Activated T-cell treated with anti-CD3 and anti-CD28 coated beads, Interleukin-2, amount 50 U/mL, for 24 hours (primary cell): ENCODE measurements around the gene SIDT1.

Experiments
- DNase-seq: peaks from one replicate; pipeline ENCODE4 v3.0.0-alpha.2; 2020
- H3K27ac Mint-ChIP-seq: 2 replicates; pipeline ENCODE4 v1.8.0; 2020; ENCODE audit warnings: mild to moderate bottlenecking, mixed read lengths
- H3K27me3 Mint-ChIP-seq: 2 replicates; pipeline ENCODE4 v1.8.0; 2020; ENCODE audit warnings: mixed read lengths
- H3K36me3 Mint-ChIP-seq: 2 replicates; pipeline ENCODE4 v1.8.0; 2020; ENCODE audit warnings: low read depth, mixed read lengths
- H3K4me1 Mint-ChIP-seq: 2 replicates; pipeline ENCODE4 v1.8.0; 2020; ENCODE audit warnings: low read depth, mixed read lengths
- H3K4me3 Mint-ChIP-seq: 2 replicates; pipeline ENCODE4 v1.8.0; 2020; ENCODE audit warnings: mild to moderate bottlenecking, moderate library complexity, mixed read lengths
- H3K9me3 Mint-ChIP-seq: 2 replicates; pipeline ENCODE4 v1.8.0; 2020; ENCODE audit warnings: mixed read lengths

The SIDT1 gene

DNA sequence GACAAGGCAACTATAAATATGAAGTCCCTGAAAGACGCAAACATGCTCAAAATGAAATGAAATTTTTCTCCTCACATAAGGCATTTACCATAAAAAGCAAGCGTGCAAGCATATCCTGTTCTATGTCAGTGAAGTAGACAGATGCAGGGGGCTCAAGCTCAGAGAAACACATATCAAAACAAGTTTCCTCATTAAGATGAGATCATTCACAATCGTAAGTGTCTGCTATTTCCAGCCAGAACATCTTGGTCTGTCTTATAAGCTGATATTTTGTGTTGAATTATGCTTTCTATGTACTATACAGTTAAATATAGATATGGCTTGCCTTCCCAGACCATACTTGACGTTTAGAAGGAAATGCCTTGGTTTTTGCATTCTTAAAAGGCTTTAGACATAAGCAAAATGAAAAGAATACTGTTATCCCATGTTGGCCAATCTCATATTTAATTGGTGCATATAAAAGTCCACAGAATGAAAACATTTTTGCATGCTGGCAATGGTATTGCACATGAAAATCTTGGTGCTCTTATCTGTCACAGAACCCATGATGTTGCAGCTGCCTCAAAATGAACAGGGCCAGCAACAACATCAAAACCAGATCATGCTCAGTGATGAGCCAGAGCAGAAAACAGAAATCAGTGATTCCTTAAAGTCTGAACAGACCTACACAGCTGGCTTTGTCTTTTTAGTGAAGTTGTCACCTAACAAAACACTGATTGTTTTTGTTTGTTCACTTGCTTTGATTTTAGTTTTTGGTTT, 65.4 kb downstream of the SIDT1 start:
- DNase-seq, result no peak
- H3K9me3 Mint-ChIP-seq, result no peaks in the 10 kb centered on the region
- H3K27me3 Mint-ChIP-seq, result no peaks in the 10 kb centered on the region
- peaks cover 46% of the 10 kb centered on the region for H3K36me3 Mint-ChIP-seq
- peak overlapping the region; percentile 1 for H3K27ac Mint-ChIP-seq
- H3K4me3 Mint-ChIP-seq, result no peak overlapping the region
- no peaks in the 10 kb centered on the region for H3K4me1 Mint-ChIP-seq

DNA sequence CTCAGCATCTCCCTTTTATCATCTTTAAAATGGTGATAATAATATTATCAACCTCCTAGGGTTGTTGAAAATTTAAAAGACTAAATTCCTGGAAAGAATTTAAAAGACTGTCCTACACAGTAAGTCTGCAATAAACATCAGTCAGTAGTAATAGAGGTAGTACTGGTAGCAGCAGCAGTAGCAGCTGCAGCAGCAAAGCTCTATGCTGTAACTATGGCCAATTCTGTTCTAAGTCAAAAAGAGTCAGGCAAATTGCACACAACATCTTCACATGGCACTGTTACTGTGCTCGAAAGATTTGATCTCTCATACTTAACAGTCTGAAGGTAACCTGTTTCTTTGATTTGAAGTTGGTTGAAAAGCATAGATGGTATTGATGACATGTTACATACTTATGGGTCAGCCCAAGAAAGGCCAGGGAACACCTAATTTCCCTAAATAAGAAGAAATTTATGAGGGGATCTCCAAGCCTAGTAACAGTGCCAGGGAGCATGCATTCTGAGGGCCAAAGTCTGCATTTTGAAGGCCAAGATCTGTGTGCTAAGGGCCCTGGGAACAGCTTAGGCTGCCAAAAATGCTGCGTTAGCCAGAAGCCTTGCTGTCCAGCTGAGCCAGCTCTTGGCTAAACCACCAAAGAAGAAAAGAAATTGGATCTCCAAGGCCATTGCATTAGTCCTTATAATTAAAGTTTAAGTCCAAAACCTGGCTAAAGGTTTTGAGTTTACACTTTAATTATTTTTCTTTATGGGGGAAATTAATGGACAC, 68.2 kb downstream of the SIDT1 start:
- H3K36me3 Mint-ChIP-seq, result peaks cover 50% of the 10 kb centered on the region
- no peaks in the 10 kb centered on the region for H3K27me3 Mint-ChIP-seq
- DNase-seq, result no peak
- no peak overlapping the region for H3K27ac Mint-ChIP-seq
- peaks cover 3% of the 10 kb centered on the region for H3K4me1 Mint-ChIP-seq
- no peak overlapping the region for H3K4me3 Mint-ChIP-seq
- H3K9me3 Mint-ChIP-seq, result no peaks in the 10 kb centered on the region

GRCh38 chr3:113601240-113601639, 68.9 kb downstream of the SIDT1 start:
- no peaks in the 10 kb centered on the region for H3K27me3 Mint-ChIP-seq
- DNase-seq, result no peak
- no peak overlapping the region for H3K4me3 Mint-ChIP-seq
- H3K4me1 Mint-ChIP-seq, result peaks cover 6% of the 10 kb centered on the region
- H3K36me3 Mint-ChIP-seq, result peaks cover 50% of the 10 kb centered on the region
- no peak overlapping the region for H3K27ac Mint-ChIP-seq
- no peaks in the 10 kb centered on the region for H3K9me3 Mint-ChIP-seq

GRCh38 chr3:113602256-113602655, 69.9 kb downstream of the SIDT1 start:
- Mint-ChIP-seq H3K4me1 (peaks cover 17% of the 10 kb centered on the region), H3K4me3 (no peak overlapping the region), H3K27ac (no peak overlapping the region), H3K36me3 (peaks cover 48% of the 10 kb centered on the region), H3K27me3 (no peaks in the 10 kb centered on the region), H3K9me3 (no peaks in the 10 kb centered on the region)
- DNase-seq, result no peak

- H3K4me1 Mint-ChIP-seq, result peaks cover 22% of the 10 kb centered on the region
- H3K36me3 Mint-ChIP-seq, result peaks cover 54% of the 10 kb centered on the region
- H3K27me3 Mint-ChIP-seq, result no peaks in the 10 kb centered on the region
- no peak overlapping the region for H3K4me3 Mint-ChIP-seq
- peak overlapping the region; percentile 52 for H3K27ac Mint-ChIP-seq
- DNase-seq, result no peak
- H3K9me3 Mint-ChIP-seq, result no peaks in the 10 kb centered on the region
Observed at GRCh38 chr3:113602836-113603235, 70.5 kb downstream of the SIDT1 start.

DNA sequence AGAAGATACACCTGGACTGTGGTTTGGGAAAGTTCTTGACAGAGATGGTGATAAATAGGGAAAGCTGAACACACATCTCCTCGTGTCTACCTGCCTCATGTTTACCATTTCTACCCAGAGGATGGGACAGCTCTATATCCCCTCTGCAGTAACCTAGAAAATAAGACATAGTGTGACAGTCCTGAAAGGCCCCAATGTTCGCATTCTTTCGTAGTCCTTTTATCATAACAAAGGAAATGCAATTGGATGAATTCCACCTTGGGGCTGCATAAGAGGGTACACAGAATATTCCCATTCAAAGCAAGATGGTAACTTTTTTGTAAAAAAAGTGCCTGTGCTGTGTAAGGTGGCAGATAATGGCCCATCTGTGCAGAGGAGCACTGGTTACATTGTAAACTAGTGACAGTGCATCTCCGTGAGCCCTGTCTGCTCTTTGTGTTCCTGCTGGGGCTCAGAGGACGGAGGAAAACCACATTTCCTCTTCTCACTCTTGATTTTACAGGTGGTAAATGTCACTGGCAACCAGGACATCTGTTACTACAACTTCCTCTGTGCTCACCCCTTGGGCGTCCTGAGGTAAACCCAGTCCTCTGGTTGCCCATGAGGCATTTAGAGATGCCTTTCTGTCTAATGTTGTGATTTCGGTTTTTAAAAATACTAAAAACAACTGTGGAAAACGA, 74.3 kb downstream of the SIDT1 start:
- peak overlapping the region; percentile 41 for H3K4me3 Mint-ChIP-seq
- H3K36me3 Mint-ChIP-seq, result peaks cover 78% of the 10 kb centered on the region
- peak overlapping the region; percentile 85 for H3K27ac Mint-ChIP-seq
- H3K4me1 Mint-ChIP-seq, result peaks cover 25% of the 10 kb centered on the region
- peak; percentile 36 for DNase-seq
- H3K9me3 Mint-ChIP-seq, result no peaks in the 10 kb centered on the region
- no peaks in the 10 kb centered on the region for H3K27me3 Mint-ChIP-seq

DNA sequence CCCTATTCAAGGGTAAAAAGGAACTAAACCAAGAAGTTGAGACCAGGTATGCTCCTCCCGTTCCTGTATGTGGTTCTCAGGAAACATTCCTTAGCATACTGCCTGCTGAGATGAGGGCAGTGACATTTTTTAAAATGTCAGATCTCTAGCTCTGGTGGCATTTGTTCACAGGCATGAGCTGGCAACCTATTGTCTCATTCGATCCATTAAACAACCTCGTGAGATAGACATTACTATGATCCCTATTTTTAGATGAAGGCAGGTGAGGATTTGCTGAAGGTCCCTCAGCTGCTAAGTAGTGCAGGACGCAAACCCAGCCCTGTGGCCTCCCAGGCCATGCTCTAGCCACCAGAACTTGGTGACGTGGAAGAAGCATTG, 74.9 kb downstream of the SIDT1 start:
- H3K4me3 Mint-ChIP-seq, result peak overlapping the region; percentile 41
- H3K27me3 Mint-ChIP-seq, result no peaks in the 10 kb centered on the region
- H3K27ac Mint-ChIP-seq, result peak overlapping the region; percentile 85
- peaks cover 80% of the 10 kb centered on the region for H3K36me3 Mint-ChIP-seq
- no peaks in the 10 kb centered on the region for H3K9me3 Mint-ChIP-seq
- DNase-seq, result no peak
- H3K4me1 Mint-ChIP-seq, result peaks cover 25% of the 10 kb centered on the region

GRCh38 chr3:113614402-113614801, 82.0 kb downstream of the SIDT1 start:
- Mint-ChIP-seq H3K36me3 (peaks cover 79% of the 10 kb centered on the region), H3K4me3 (no peak overlapping the region), H3K4me1 (no peaks in the 10 kb centered on the region), H3K9me3 (no peaks in the 10 kb centered on the region), H3K27ac (no peak overlapping the region), H3K27me3 (no peaks in the 10 kb centered on the region)
- no peak for DNase-seq

DNA sequence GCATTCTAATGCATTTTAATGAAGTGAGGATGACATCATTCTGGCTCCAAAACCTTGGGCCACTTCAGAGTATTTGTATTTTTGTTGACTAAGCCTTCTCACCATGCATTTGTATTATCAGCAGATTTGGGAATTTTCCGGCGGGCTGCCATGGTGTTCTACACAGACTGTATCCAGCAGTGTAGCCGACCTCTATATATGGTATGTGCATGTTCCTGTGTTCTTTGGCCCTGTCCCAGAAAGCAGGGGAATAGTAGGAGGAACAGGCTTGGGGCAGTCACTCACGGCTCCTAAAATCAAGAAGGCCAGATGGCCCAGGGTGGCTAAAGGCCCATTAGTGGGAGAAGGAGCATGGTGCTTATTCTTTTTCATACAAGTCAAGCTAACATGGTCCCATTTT, 83.6 kb downstream of the SIDT1 start:
- Mint-ChIP-seq H3K27ac (no peak overlapping the region), H3K4me1 (no peaks in the 10 kb centered on the region), H3K36me3 (peaks cover 78% of the 10 kb centered on the region), H3K9me3 (no peaks in the 10 kb centered on the region), H3K4me3 (no peak overlapping the region), H3K27me3 (no peaks in the 10 kb centered on the region)
- DNase-seq, result no peak

- DNase-seq, result no peak
- no peaks in the 10 kb centered on the region for H3K9me3 Mint-ChIP-seq
- H3K36me3 Mint-ChIP-seq, result peaks cover 67% of the 10 kb centered on the region
- no peaks in the 10 kb centered on the region for H3K27me3 Mint-ChIP-seq
- no peak overlapping the region for H3K27ac Mint-ChIP-seq
- H3K4me3 Mint-ChIP-seq, result no peak overlapping the region
- H3K4me1 Mint-ChIP-seq, result no peaks in the 10 kb centered on the region
Observed at GRCh38 chr3:113617726-113618125, 85.4 kb downstream of the SIDT1 start.

DNA sequence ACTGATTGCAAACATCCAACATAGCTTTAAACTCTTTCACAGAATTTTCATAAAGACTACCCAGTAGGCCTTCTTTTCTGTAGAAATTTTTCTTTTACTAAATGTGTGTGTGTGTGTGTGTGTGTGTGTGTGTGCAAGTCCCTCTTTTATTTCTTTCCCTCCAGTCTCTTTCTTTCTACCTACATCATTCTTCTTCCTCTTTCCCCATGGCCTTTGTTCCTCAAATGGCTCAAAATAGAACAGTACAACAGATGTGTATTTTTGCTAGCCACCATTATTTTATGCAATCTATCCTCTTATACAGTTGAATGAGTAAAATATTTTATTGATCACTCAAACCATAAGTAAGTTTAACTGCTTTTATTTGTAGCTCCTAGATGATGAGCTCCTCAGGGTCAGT, 87.7 kb downstream of the SIDT1 start:
- no peak overlapping the region for H3K27ac Mint-ChIP-seq
- DNase-seq, result no peak
- no peak overlapping the region for H3K4me3 Mint-ChIP-seq
- peaks cover 65% of the 10 kb centered on the region for H3K36me3 Mint-ChIP-seq
- H3K9me3 Mint-ChIP-seq, result no peaks in the 10 kb centered on the region
- H3K27me3 Mint-ChIP-seq, result no peaks in the 10 kb centered on the region
- H3K4me1 Mint-ChIP-seq, result no peaks in the 10 kb centered on the region

GRCh38 chr3:113623324-113623723, 91.0 kb downstream of the SIDT1 start:
- no peaks in the 10 kb centered on the region for H3K4me1 Mint-ChIP-seq
- H3K27me3 Mint-ChIP-seq, result no peaks in the 10 kb centered on the region
- DNase-seq, result no peak
- no peaks in the 10 kb centered on the region for H3K9me3 Mint-ChIP-seq
- H3K4me3 Mint-ChIP-seq, result no peak overlapping the region
- peaks cover 72% of the 10 kb centered on the region for H3K36me3 Mint-ChIP-seq
- H3K27ac Mint-ChIP-seq, result no peak overlapping the region

DNA sequence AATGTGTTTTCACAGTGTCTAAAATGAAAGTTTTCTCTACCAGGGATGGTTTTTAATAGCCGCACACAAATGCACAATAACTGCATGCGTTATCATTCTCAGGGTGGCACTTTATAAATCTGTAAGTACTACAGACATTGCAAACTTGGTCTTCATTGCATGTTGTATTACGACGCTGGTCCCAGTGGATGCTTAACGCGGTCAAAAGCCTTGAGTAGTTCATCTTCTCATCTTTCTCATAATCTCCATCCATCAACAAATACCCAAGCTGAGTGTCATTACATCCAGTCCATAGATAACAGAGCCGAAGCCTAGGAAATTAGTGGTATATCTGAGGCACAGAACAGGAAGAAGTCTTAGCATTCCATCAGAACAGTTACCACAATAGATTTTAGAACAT, 91.5 kb downstream of the SIDT1 start:
- no peak overlapping the region for H3K4me3 Mint-ChIP-seq
- no peaks in the 10 kb centered on the region for H3K27me3 Mint-ChIP-seq
- peaks cover 73% of the 10 kb centered on the region for H3K36me3 Mint-ChIP-seq
- no peak overlapping the region for H3K27ac Mint-ChIP-seq
- no peaks in the 10 kb centered on the region for H3K9me3 Mint-ChIP-seq
- no peaks in the 10 kb centered on the region for H3K4me1 Mint-ChIP-seq
- DNase-seq, result no peak

DNA sequence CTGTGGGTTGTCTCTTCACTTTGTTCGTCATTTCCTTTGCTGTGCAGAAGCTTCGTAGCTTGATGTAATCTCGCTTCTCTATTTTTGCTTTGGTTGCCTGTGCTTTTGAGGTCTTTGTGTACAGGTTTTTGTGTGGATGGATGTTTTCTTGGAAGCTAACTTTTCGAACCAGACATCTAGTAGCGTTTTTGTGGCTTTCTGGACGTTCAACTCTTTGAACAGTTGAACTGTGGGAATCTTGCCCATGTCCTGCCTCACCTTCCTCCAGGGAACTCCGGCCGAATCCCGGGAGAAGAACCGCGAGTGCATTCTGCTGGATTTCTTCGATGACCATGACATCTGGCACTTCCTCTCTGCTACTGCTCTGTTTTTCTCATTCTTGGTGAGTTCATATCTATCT, 93.5 kb downstream of the SIDT1 start:
- Mint-ChIP-seq H3K4me1 (no peaks in the 10 kb centered on the region), H3K36me3 (peaks cover 70% of the 10 kb centered on the region), H3K27me3 (no peaks in the 10 kb centered on the region), H3K4me3 (no peak overlapping the region), H3K27ac (no peak overlapping the region), H3K9me3 (no peaks in the 10 kb centered on the region)
- DNase-seq, result no peak
